Measurements from ENCODE around the gene LRR1.
"Not testable (repeated sequence)": the region's sequence is repeated elsewhere in the genome, so short reads cannot be mapped to it uniquely, and the experiment has no call there.

LRR1 gene

GRCh38 chr14:49623941-49624839 lies 25.4 kb downstream of the LRR1 start:
- FAIRE-seq (no peak), DNase-seq (ENCODE audit: low spot score) (no peak)

GRCh38 chr14:49633640-49634546 lies 35.2 kb downstream of the LRR1 start:
- FAIRE-seq (peak; percentile 98), DNase-seq (ENCODE audit: low spot score) (peak; percentile 99)

GRCh38 chr14:49634547-49635334 lies 36.0 kb downstream of the LRR1 start, which contains the start of gene DNAAF2:
Gene DNAAF2, minus strand, starts transcription at chr14:49635244. Its CDS starts 95 bp downstream, at chr14:49635149.
- FAIRE-seq (peak; percentile 50), DNase-seq (ENCODE audit: low spot score) (peak; percentile 76)

- DNase-seq (ENCODE audit: low spot score) = no peak
- no peak for FAIRE-seq
These were observed 38.1 kb downstream of the LRR1 start for GRCh38 chr14:49636866-49637265.

- FAIRE-seq = peak; percentile 30
- no peak for DNase-seq (ENCODE audit: low spot score)
These were observed 38.9 kb downstream of the LRR1 start for GRCh38 chr14:49637534-49638078.

GRCh38 chr14:49640540-49641417 lies 42.0 kb downstream of the LRR1 start:
- no peak for DNase-seq (ENCODE audit: low spot score)
- peak; percentile 74 for FAIRE-seq

GRCh38 chr14:49641697-49642129 lies 43.0 kb downstream of the LRR1 start:
- FAIRE-seq (peak; percentile 75), DNase-seq (ENCODE audit: low spot score) (no peak)

- no peak for FAIRE-seq
These were observed 43.4 kb downstream of the LRR1 start for GRCh38 chr14:49642163-49642562.

GRCh38 chr14:49653508-49653907 lies 54.8 kb downstream of the LRR1 start:
- FAIRE-seq = no peak
- no peak for DNase-seq (ENCODE audit: low spot score)

More at GRCh38 chr14:49642163-49642562, 43.4 kb downstream of the LRR1 start:
- DNase-seq (ENCODE audit: low spot score) = no peak

GRCh38 chr14:49654511-49654910 lies 55.8 kb downstream of the LRR1 start:
- FAIRE-seq (no peak), DNase-seq (ENCODE audit: low spot score) (no peak)

GRCh38 chr14:49657500-49657899 lies 58.8 kb downstream of the LRR1 start:
- FAIRE-seq = peak; percentile 42
- not testable (repeated sequence) for DNase-seq (ENCODE audit: low spot score)

GRCh38 chr14:49659526-49660455 lies 61.1 kb downstream of the LRR1 start:
- FAIRE-seq (peak; percentile 91), DNase-seq (ENCODE audit: low spot score) (no peak)

Measured in urothelium cell line (cell line).